ENCODE data around the gene MAN2B1. TPM values are rescaled to one million over a fixed set of nuclear protein-coding genes. Genes with fewer than 3 reads are reported as not detected.

Gene MAN2B1
- total and polyA plus RNA-seq, 2 of the 8 experiments (the other 6 are each of a cell fraction or from before 2014, with no cell fraction given), result 55.3 to 76.3 TPM

DNA sequence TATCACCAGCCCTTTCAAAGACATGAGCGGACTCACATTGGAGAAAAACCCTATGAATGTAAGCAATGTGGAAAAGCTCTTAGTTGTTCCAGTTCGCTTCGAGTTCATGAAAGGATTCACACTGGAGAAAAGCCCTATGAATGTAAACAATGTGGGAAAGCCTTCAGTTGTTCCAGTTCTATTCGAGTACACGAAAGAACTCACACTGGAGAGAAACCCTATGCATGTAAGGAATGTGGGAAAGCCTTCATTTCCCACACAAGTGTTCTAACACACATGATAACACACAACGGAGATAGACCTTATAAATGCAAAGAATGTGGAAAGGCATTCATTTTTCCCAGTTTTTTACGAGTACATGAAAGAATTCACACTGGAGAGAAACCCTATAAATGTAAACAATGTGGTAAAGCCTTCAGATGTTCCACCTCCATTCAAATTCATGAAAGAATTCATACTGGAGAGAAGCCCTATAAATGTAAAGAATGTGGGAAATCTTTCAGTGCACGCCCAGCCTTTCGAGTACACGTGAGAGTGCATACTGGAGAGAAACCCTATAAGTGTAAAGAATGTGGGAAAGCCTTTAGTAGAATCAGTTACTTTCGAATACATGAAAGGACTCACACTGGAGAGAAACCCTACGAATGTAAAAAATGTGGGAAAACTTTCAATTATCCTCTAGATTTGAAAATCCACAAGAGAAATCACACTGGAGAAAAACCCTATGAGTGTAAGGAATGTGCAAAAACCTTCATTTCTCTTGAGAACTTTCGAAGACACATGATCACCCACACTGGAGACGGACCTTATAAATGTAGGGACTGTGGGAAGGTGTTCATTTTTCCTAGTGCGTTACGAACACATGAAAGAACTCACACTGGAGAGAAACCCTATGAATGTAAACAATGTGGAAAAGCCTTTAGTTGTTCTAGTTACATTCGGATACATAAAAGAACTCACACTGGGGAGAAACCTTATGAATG lies 38.2 kb downstream of the MAN2B1 start:
- 95% methylated on average over 17 of the region's 17 CpGs; no CpG with 5 or more reads in 1 of the 2 experiments for WGBS, 2 experiments (ENCODE audit: extremely low coverage in 1 of 2, insufficient coverage in 1 of 2, insufficient read length in 1 of 2, insufficient replicate concordance in 2 of 2, low coverage in 1 of 2, low lambda C conversion rate in 2 of 2, missing lambda C conversion rate in 1 of 2)
- peaks cover 9 to 74% (median 52%) of the 10 kb centered on the region in 4 experiments for H3K36me3 ChIP-seq (ENCODE audit: control insufficient read depth in 2 of 4, insufficient read depth in 4 of 4, low read length in 3 of 4)
- no peak for TF ChIP-seq CTCF (IDR thresholded peaks at IDR 0.05; ENCODE audit: control extremely low read depth in 1 of 3, insufficient read depth in 1 of 3, low read depth in 1 of 3, low read length in 3 of 3)
- TF ChIP-seq TCF12 (IDR thresholded peaks at IDR 0.05; ENCODE audit: low read depth, low read length), result 0 out of 2 replicates have a peak, but pooled peaks have one; percentile 39
- no peak for TF ChIP-seq SUZ12 (IDR thresholded peaks at IDR 0.05; ENCODE audit: low read length)
- no peak for TF ChIP-seq SIX5 (IDR thresholded peaks at IDR 0.05; ENCODE audit: low read depth, low read length)
- TF ChIP-seq CREB1 (IDR thresholded peaks at IDR 0.05), result no peak
- no peak for TF ChIP-seq PHF8 (conservative IDR thresholded peaks at IDR 0.05; ENCODE audit: low read depth, low read length)
- TF ChIP-seq MAFK (IDR thresholded peaks at IDR 0.05; ENCODE audit: low read depth, low read length), result no peak
- no peak for TF ChIP-seq KDM1A (IDR thresholded peaks at IDR 0.05; ENCODE audit: borderline replicate concordance, low read length)
- TF ChIP-seq ZNF274 (IDR thresholded peaks at IDR 0.05; ENCODE audit: borderline replicate concordance, extremely low read depth, low read length), result peak; percentile 71

More for the DNA sequence above, 38.2 kb downstream of the MAN2B1 start:
- no peaks in the 10 kb centered on the region for H3K23me2 ChIP-seq (ENCODE audit: low read depth, low read length)
- H3K4me3 ChIP-seq (ENCODE audit: extremely low read depth in 1 of 4, insufficient read depth in 2 of 4, low read depth in 3 of 4, low read length in 4 of 4), result peak overlapping the region in 1 of 4 experiments; percentile 17; a peak in 1 of 8 replicates
- no peaks in the 10 kb centered on the region for H3K27me3 ChIP-seq (replicated peaks in 1 of 4; ENCODE audit: control insufficient read depth in 3 of 4, extremely low read depth in 1 of 4, insufficient read depth in 3 of 4, low read length in 3 of 4)
- no peaks in the 10 kb centered on the region for H4K20me1 ChIP-seq (replicated peaks in 1 of 2; ENCODE audit: control insufficient read depth in 1 of 2, insufficient read depth in 2 of 2, low read length in 2 of 2)
- no peak overlapping the region for H2BK120ac ChIP-seq (replicated peaks; ENCODE audit: low read depth, low read length)
- DNase-seq (ENCODE audit: low read depth in 1 of 2, low spot score in 2 of 2) (no peak), FAIRE-seq (no peak)
- H3K4me1 ChIP-seq (replicated peaks in 1 of 4; ENCODE audit: control insufficient read depth in 3 of 4, insufficient read depth in 4 of 4, low read length in 3 of 4), result no peaks in the 10 kb centered on the region
- no peaks in the 10 kb centered on the region for H3K79me1 ChIP-seq (ENCODE audit: low read depth, low read length)
- no peak overlapping the region for H3K18ac ChIP-seq (ENCODE audit: extremely low read depth, low read length)
- no peak overlapping the region for H3K9ac ChIP-seq (replicated peaks in 1 of 4; ENCODE audit: extremely low read depth in 1 of 4, low read depth in 3 of 4, low read length in 3 of 4)
- no peak overlapping the region for H3K4ac ChIP-seq (replicated peaks; ENCODE audit: insufficient read length, low read depth, low read length)
- no peak overlapping the region for H2BK5ac ChIP-seq (ENCODE audit: low read depth, low read length)
- no peak overlapping the region for H3K23ac ChIP-seq (ENCODE audit: insufficient read length)
- peaks cover 34 to 39% of the 10 kb centered on the region in 2 experiments for H3K9me3 ChIP-seq (ENCODE audit: insufficient read depth in 2 of 2, low read depth in 1 of 2, low read length in 1 of 2)
- H3K27ac ChIP-seq (ENCODE audit: low read depth, low read length), result no peak overlapping the region
- ChIA-PET POLR2A (ENCODE audit: partially characterized antibody) (interaction anchor here (0.6 to 1.0 kb wide), 2 partner anchors 10 to 47 kb away, joined by 3 read pairs; no protein-coding TSS in a partner anchor), CTCF (ENCODE audit: partially characterized antibody) (no interaction called here)
- H2BK12ac ChIP-seq (ENCODE audit: low read depth, low read length), result no peak overlapping the region
- H4K5ac ChIP-seq (ENCODE audit: insufficient read length, low read depth, low read length), result no peak overlapping the region
- no peak overlapping the region for H2BK15ac ChIP-seq (ENCODE audit: low read length)
- H3K56ac ChIP-seq (replicated peaks; ENCODE audit: insufficient read length, low read depth, low read length), result no peak overlapping the region
- no peak overlapping the region for H4K91ac ChIP-seq (replicated peaks; ENCODE audit: insufficient read length, low read length)
- H3K14ac ChIP-seq (ENCODE audit: insufficient read length), result no peak overlapping the region
- no peak overlapping the region for H3K4me2 ChIP-seq (ENCODE audit: insufficient read depth in 1 of 2, low read depth in 2 of 2, low read length in 2 of 2)
- H4K8ac ChIP-seq (ENCODE audit: extremely low read depth, insufficient read depth, low read length), result no peak overlapping the region; the same call in 1 of the 2 replicates
- H2BK20ac ChIP-seq (ENCODE audit: low read length), result no peak overlapping the region
- H3K79me2 ChIP-seq (ENCODE audit: control insufficient read depth in 1 of 2, insufficient read depth in 2 of 2, low read length in 2 of 2), result peaks cover 0 to 2% of the 10 kb centered on the region in 2 experiments; a peak in 1 of 4 replicates
- H2AK5ac ChIP-seq (ENCODE audit: low read depth, low read length), result no peak overlapping the region
- H2AFZ ChIP-seq (ENCODE audit: low read length), result no peak overlapping the region
